ENCODE measurements around the gene S100A7A. TPM values are rescaled to one million over a fixed set of nuclear protein-coding genes. Genes with fewer than 3 reads are reported as not detected.

Gene S100A7A
- total and polyA plus RNA-seq, 2 of the 8 experiments (the other 6 are each of a cell fraction or from before 2014, with no cell fraction given), result not detected

DNA sequence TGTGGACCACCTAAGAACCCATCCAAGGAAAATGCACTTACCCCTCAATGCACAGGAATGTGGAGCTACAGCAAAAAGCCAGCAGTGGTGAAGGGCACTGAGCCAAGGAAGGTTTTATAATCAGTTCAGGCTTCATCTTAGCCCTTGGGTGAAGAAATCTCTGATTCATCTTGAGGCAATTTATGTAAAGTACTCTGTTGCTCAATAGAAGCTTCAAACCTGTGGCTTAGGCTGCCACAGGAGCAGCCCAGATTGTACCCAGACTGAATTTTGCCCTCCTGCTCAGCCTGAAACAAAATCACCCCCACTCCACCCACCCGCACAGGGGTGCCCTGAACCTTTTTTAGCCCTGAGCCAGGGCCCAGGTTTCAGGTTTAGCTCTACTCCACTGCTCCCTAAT, 40.8 kb upstream of the S100A7A start, which contains the start of gene S100A12 (continued):
- TF ChIP-seq CHD7 (IDR thresholded peaks at IDR 0.05; ENCODE audit: insufficient replicate concordance, low read length) (no peak), RFX5 (IDR thresholded peaks at IDR 0.05; ENCODE audit: borderline replicate concordance, low read depth, low read length) (no peak)
